Measurements from ENCODE around the gene SALL3.

DNA sequence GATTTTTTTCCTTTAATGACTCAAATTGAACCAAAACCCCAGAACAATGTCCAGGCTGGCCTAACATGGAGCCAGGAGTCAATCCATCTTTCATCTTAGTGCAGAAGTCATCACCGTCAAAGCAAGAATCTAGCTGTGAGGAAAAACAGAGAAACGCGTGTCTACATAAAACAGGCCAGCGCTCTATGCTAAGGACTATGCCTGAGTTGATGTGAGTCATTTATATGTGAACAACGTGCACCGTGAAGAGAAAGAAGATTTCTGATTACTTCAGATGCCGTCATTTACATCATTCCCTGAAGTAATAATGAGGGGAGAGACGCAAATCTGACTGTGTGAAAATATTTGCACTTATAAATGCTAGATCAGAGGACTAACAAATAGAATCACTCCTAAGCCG lies 34.0 kb upstream of the SALL3 start:
- TF ChIP-seq, protein P1, sequence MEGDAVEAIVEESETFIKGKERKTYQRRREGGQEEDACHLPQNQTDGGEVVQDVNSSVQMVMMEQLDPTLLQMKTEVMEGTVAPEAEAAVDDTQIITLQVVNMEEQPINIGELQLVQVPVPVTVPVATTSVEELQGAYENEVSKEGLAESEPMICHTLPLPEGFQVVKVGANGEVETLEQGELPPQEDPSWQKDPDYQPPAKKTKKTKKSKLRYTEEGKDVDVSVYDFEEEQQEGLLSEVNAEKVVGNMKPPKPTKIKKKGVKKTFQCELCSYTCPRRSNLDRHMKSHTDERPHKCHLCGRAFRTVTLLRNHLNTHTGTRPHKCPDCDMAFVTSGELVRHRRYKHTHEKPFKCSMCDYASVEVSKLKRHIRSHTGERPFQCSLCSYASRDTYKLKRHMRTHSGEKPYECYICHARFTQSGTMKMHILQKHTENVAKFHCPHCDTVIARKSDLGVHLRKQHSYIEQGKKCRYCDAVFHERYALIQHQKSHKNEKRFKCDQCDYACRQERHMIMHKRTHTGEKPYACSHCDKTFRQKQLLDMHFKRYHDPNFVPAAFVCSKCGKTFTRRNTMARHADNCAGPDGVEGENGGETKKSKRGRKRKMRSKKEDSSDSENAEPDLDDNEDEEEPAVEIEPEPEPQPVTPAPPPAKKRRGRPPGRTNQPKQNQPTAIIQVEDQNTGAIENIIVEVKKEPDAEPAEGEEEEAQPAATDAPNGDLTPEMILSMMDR (IDR thresholded peaks at IDR 0.05): no peak
- no peak for TF ChIP-seq POLR2A (IDR thresholded peaks at IDR 0.05)
